ENCODE data around the gene ERMP1. TPM values are rescaled to one million over a fixed set of nuclear protein-coding genes. Genes with fewer than 3 reads are reported as not detected.

ERMP1 gene
- polyA plus RNA-seq, 2 of the 4 experiments (the other 2 are of a cell fraction): 22.5 to 53.4 TPM

DNA sequence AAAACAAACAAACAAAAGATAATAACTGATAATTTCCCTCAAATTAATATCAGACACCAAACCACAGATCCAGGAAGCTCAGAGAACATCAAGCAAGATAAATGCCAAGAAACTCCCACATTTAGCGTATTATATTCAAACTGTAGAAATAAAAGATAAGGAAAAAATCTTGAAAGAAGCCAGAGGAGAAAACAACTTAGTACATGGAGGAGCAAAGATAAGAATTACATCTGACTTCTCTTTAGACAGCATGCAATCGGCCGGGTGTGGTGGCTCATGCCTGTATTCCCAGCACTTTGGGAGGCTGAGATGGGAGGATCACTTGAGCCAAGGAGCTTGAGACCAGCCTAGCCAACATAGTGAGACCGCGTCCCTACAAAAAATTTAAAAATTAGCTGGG is 40.5 kb upstream of the ERMP1 start:
- no peaks in the 10 kb centered on the region for H3K9me3 ChIP-seq
- no peak overlapping the region for H3K27ac ChIP-seq
- ChIA-PET POLR2A (no interaction called here), CTCF (interaction anchor here (1.0 to 6.5 kb wide), 2 partner anchors 13 to 40 kb away, joined by 3 to 64 read pairs; partner anchors contain the start of gene ERMP1)
- no peak overlapping the region for H3K4me2 ChIP-seq
- H3K4me3 ChIP-seq: no peak overlapping the region
- FAIRE-seq: no peak
- TF ChIP-seq POLR2AphosphoS2 (conservative IDR thresholded peaks at IDR 0.05; ENCODE audit: low read length) (no peak), HEYL (CRISPR knock-in tag; IDR thresholded peaks at IDR 0.05) (no peak), CHD4 (IDR thresholded peaks at IDR 0.05; ENCODE audit: borderline replicate concordance) (no peak), KDM1A (IDR thresholded peaks at IDR 0.05; ENCODE audit: low read depth) (no peak), MAZ (IDR thresholded peaks at IDR 0.05; ENCODE audit: borderline replicate concordance, low read depth, low read length) (no peak), NR3C1 (IDR thresholded peaks at IDR 0.05) (no peak), CBX2 (IDR thresholded peaks at IDR 0.05; ENCODE audit: borderline replicate concordance, low read depth) (no peak), HOXA7 (CRISPR knock-in tag; IDR thresholded peaks at IDR 0.05) (no peak), NPAS2 (CRISPR knock-in tag; IDR thresholded peaks at IDR 0.05; ENCODE audit: borderline replicate concordance) (no peak), PHF8 (IDR thresholded peaks at IDR 0.05; ENCODE audit: borderline replicate concordance, low read depth) (no peak), EHMT2 (IDR thresholded peaks at IDR 0.05; ENCODE audit: low read depth) (no peak)
- TF ChIP-seq, protein P1, sequence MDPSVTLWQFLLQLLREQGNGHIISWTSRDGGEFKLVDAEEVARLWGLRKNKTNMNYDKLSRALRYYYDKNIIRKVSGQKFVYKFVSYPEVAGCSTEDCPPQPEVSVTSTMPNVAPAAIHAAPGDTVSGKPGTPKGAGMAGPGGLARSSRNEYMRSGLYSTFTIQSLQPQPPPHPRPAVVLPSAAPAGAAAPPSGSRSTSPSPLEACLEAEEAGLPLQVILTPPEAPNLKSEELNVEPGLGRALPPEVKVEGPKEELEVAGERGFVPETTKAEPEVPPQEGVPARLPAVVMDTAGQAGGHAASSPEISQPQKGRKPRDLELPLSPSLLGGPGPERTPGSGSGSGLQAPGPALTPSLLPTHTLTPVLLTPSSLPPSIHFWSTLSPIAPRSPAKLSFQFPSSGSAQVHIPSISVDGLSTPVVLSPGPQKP (IDR thresholded peaks at IDR 0.05; ENCODE audit: low read depth, low read length): no peak
- TF ChIP-seq, protein P2, sequence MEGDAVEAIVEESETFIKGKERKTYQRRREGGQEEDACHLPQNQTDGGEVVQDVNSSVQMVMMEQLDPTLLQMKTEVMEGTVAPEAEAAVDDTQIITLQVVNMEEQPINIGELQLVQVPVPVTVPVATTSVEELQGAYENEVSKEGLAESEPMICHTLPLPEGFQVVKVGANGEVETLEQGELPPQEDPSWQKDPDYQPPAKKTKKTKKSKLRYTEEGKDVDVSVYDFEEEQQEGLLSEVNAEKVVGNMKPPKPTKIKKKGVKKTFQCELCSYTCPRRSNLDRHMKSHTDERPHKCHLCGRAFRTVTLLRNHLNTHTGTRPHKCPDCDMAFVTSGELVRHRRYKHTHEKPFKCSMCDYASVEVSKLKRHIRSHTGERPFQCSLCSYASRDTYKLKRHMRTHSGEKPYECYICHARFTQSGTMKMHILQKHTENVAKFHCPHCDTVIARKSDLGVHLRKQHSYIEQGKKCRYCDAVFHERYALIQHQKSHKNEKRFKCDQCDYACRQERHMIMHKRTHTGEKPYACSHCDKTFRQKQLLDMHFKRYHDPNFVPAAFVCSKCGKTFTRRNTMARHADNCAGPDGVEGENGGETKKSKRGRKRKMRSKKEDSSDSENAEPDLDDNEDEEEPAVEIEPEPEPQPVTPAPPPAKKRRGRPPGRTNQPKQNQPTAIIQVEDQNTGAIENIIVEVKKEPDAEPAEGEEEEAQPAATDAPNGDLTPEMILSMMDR (IDR thresholded peaks at IDR 0.05): no peak
- TF ChIP-seq, protein P3, sequence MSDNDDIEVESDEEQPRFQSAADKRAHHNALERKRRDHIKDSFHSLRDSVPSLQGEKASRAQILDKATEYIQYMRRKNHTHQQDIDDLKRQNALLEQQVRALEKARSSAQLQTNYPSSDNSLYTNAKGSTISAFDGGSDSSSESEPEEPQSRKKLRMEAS (IDR thresholded peaks at IDR 0.05): no peak
- TF ChIP-seq, protein P4, sequence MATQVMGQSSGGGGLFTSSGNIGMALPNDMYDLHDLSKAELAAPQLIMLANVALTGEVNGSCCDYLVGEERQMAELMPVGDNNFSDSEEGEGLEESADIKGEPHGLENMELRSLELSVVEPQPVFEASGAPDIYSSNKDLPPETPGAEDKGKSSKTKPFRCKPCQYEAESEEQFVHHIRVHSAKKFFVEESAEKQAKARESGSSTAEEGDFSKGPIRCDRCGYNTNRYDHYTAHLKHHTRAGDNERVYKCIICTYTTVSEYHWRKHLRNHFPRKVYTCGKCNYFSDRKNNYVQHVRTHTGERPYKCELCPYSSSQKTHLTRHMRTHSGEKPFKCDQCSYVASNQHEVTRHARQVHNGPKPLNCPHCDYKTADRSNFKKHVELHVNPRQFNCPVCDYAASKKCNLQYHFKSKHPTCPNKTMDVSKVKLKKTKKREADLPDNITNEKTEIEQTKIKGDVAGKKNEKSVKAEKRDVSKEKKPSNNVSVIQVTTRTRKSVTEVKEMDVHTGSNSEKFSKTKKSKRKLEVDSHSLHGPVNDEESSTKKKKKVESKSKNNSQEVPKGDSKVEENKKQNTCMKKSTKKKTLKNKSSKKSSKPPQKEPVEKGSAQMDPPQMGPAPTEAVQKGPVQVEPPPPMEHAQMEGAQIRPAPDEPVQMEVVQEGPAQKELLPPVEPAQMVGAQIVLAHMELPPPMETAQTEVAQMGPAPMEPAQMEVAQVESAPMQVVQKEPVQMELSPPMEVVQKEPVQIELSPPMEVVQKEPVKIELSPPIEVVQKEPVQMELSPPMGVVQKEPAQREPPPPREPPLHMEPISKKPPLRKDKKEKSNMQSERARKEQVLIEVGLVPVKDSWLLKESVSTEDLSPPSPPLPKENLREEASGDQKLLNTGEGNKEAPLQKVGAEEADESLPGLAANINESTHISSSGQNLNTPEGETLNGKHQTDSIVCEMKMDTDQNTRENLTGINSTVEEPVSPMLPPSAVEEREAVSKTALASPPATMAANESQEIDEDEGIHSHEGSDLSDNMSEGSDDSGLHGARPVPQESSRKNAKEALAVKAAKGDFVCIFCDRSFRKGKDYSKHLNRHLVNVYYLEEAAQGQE (IDR thresholded peaks at IDR 0.05): no peak
- WGBS (ENCODE audit: missing lambda C conversion rate): 92% methylated on average over 5 of the region's 5 CpGs
- no peak for ATAC-seq
- peaks cover 14% of the 10 kb centered on the region; the same call in 2 of the 3 replicates for H3K4me1 ChIP-seq
- no peak for DNase-seq (ENCODE audit: low read depth in 1 of 2, low spot score in 1 of 2)

DNA sequence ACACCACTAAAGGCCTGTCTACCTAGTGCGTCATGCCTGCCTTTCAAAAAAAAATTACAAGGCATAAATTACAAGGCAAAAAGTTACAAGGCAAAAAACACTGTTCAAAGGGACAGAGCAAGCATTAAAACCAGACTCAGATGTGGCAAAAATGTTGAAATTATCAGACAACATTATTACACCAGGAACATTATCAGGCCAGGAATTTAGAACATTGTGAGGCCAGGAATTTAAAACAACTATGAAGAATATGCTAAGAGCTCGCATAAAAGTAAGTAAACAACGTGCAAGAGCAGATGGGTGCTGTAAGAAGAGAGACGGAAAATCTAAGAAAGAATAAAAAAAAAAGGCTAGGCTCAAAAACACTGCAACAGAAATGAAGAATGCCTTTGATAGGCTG is 39.6 kb upstream of the ERMP1 start:
- WGBS (ENCODE audit: missing lambda C conversion rate): 64% methylated on average over 4 of the region's 4 CpGs
- Histone ChIP-seq H3K4me2 (no peak overlapping the region), H3K9me3 (no peaks in the 10 kb centered on the region), H3K27ac (no peak overlapping the region), H3K4me3 (no peak overlapping the region), H3K4me1 (0 out of 3 replicates have a peak, but pooled peaks cover 5% of the 10 kb centered on the region)
- POLR2A ChIA-PET: no interaction called here
- TF ChIP-seq CEBPB (IDR thresholded peaks at IDR 0.05) (no peak), ZSCAN20 (CRISPR knock-in tag; IDR thresholded peaks at IDR 0.05) (no peak)
- CTCF ChIA-PET: interaction anchor here (1.0 to 6.5 kb wide), 3 partner anchors 14 to 40 kb away, joined by 3 to 64 read pairs (median 9); partner anchors contain the start of gene ERMP1
- DNase-seq (ENCODE audit: low read depth in 1 of 2, low spot score in 1 of 2): no peak
- FAIRE-seq: no peak
- ATAC-seq: no peak
